HG03280 (cell line): Measurements from ENCODE around the gene EFCC1.

Experiments
- ATAC-seq: cut with Tn5 transposase; IDR thresholded peaks from one replicate; pipeline ENCODE4 v1.9.1; 2021; ENCODE audit warnings: mild to moderate bottlenecking, moderate library complexity; ENCODE audit not compliant: unreplicated experiment

EFCC1 gene

DNA sequence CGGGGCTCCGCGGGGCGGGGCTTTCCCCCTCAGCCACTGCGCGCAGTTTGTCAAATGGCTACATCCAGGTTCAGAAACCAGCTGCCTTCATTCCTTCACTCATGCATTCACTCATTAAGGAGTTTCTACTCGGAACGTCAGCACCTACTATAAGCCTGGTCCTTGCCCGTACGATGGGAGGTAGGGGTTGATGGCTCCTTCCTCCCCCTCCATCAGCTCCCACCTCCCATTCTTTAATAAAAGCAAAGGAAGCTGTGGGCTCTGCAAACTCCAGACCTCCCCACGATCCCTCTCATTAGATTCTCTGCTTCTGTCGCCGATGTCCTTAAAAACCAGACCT, 7.0 kb upstream of the EFCC1 start:
- ATAC-seq, result no peak

DNA sequence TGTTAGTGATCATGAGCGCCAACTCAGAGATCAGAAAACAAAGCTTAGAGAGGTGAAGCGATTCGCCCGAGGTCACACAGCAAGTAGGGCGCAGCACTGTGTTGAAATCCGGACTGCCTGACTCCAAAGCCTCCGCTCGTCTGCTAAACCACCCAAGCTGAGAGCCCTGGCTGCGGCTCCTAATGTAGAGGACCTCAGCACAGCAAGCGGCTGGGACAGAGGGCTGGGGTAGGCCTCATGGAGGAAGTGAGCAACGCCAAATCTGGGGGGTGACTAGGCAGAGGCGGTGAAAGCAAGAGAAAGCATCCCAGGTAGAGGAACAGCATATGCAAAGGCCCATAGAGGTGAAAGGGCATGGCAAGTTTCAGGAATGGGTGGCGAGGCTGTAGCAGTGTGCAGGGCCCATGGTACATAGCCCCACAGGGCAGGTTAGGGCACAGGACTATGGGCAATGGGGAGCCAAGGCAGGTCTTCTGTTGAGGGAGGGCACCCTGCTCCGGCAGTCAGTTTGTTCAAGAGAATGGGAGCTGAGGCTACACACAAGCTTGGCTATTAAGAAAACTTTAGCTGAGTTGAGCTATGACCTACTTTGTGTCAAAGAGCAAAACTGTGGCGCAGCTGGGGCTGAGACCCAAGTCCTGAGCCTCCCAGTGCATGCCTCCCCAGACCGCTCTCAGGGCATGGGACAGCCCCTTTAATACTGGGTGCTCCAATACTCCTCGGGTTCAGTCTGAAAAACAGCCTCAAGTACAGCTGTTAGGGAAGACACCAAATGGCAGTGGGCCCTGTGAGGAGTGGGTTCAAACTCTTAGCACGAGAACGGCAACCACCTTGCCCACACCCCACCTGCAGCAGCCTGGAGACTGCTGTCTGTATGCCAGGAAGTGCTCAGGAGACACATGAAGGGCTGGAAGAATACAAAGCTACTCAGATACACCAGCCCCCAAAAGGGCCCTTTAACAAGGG, 6.2 kb upstream of the EFCC1 start:
- ATAC-seq, result no peak

DNA sequence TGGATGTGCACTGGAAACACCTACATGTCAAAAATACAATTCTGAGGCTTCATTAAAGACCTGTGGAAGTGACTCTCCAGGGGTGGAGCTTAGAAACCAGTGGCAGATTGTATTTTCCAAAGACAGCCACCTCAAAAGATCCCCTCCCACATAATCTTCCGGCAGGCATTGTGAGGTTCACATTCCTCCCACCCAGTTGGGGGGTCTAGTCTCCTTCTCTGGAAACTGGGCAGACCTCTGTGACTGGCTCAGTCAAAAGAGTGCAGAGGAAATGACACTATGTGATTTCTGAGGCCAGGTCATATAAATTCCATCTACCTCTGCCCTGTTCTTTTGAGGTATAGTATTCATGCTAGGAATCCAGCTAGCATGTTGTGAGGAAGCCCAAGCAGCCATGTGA, 5.4 kb upstream of the EFCC1 start:
- ATAC-seq, result no peak

DNA sequence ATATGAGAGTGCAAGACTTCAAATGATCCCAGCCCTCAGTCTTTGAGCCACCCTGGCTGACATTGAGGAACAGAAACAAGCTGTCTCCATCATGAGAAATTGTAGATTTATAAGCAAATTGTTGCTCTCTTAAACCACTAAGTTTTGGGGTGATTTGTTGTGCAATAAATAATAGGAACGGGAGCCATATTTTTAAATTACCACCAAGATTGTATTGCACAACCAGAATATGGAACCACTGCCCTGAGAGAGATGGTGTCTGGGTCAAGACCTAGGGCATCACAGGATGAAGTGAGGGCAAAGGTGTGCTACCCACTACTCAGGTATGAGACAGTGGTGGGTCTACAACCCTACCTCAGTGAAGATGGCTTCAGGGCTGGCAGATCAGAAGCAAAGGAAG, 4.9 kb upstream of the EFCC1 start:
- ATAC-seq, result no peak

DNA sequence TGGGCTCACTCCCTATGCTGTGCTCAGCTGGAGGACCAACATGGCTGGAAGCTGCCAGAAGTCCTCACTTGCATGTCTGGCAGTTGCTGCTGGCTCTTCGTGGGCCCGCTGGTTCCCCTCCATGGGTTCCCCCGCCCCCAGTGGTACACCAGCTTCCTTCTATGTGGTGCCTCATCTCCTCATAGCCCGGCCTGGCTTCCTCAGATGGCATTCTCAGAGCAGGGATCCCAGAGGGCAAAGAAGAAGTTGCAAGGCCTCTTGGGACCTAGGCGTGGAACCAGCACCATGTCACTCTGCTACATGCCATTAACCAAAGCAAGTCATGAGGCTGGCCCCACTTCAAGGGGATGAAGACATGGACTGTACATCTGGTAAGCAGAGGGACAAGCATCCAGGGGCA, 4.4 kb upstream of the EFCC1 start:
- ATAC-seq, result no peak

DNA sequence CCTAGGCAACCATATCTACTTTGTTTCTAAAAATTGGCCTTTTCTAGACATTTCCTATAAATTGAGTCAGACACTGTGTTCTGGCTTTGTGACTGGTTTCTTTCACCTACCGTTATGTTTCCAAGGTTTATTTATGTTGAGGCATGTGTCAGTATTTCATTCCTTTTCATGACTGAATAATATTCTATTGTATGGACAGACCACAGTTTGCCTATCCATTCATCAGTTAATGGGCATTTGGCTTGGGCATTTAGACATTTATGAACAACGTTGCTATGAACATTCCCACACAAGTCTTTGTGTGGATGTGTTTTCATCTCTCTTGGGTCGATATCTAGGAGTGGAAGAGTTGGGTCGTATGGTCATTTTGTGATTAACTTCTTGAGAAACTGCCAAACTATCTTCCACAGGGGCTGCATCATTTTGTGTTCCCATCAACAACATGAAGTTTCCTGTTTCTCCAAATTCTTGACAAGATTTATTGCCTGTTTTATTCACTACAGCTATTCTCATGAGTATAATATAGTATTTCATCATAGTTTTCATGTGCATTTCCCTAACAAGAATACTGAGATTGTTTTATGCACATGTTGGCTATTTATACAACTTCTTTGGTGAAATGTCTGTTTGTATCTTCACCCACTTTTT, 3.5 kb upstream of the EFCC1 start:
- ATAC-seq, result no peak

DNA sequence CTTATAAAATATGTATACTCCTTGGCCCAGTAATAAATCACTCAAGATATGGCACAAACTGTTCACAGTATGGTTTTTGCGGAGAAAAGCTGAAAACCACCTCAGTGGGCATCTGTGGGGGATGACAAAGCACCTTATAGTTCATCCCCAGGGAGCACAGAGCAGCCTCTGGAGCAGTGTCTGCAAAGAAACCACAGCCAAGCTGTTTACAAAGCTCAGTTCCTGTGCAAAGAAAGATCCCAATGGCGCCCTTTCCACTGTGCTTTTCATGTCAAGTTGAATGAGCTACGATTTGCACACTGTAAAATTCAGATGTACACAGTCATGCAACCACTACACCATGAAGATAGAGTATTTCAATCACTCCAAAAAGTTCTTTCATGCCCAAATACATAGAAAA, 2.5 kb upstream of the EFCC1 start:
- ATAC-seq, result no peak

DNA sequence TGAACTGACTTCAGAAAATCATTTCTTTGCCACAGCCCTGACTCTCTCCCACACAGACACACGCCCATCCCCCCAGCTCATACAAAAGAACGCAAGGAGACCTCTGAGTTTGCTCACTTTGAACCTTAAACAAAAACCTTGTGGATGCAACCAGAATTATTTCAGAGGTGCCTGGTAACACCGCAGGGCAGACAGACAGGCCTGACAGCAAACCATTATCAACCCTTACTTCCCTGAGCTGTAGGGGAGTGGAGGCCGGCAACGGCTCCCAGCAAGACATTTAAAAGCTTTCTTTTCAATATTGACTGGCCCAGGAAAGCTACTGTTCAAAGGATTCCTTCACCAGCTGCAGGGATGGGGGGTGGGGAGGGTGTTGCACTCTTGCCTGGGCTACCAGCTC, 2.0 kb upstream of the EFCC1 start:
- ATAC-seq, result no peak

DNA sequence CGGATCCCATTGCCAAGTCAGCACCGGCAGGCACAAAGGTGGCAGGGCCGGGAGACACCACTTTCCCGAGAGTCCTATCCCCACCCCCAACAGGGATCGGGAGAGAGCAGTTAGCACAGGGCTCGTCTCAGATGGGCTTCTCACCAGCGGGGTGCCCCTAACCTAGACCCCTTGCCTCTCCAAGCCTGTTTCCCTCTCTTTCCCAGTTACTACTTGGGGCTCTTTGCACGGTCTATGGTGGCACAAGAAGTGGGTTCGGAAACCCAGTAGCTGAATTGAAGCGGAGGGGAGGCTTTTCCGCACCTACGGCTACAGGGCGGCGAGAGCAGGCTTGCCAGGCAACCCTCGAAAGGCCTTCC, 383 bp upstream of the EFCC1 start:
- no peak for ATAC-seq

DNA sequence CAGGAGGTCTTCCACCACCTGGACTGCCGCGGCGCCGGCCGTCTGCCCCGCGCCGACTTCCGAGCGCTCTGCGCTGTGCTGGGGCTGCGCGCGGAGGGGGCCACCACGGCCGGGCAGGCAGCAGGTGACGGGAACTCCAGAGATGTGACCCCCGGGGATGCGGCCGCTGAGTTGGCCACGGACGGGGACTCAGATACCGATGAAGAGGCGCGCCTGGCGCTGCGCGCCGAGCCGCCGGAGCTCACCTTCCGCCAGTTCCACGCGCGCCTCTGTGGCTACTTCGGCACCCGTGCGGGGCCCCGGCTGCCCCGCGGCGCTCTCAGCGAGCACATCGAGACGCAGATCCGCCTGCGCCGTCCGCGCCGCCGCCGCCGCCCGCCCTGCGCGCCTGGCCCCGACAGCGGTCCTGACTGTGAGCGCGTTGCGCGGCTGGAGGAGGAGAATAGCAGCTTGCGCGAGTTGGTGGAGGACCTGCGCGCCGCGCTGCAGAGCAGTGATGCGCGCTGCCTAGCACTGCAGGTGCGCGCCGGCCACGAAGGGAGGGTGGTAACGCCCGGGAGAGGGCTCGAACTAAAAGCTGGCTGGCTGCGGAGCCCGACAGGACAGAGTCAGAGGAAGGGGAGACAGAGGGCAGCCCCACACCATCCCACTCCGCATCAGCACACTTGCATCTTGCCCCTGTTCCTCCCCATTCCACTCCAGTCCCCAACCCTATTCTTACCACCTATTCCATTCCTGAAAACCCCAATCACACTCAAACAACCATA, 885 bp downstream of the EFCC1 start:
- ATAC-seq, result no peak

DNA sequence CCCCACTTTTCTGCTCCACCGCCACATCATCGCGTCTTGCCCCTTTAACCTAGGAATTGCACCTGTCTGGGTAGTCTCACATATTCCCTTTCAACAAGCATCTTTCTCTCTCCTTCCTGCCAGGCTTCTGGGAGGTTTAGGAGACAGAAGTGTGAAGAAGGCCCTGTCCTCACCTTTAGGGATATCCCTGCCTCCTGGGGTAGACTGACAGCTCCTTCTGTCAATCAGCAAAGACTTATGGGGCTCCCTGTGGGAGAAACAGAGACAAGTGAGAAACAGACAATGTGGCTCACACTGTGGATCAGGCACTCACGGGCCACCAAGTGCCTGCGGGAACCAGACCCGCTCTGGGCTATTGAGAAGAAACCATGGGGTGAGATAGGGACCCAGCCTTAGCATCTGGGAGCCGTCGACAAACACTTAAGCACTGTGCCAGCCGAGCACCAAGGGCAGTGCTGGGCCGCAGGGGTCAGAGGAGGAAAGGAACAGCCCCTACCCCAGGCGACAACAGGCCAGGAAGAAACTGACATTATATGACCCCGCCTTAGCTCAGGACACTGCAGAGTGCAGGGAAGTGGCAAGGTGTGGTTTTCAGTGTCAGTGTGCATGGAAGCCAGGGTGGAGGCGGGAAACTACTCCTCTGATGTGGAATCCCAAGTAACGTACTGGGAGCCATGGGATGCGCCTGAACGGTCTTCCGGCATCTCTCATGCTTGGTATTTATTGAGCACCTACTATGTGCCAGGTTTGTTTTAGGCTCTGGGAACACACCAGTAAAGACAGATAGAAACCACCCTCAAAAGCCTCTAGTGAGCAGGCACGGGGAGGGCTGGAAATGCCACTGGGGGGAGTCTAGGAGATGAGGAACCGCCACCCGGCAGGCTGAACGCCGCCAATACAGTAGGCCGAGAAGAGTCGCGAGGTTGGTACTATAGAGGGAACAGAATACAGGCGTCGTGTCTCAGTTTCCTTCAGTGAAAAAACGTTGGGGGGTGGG, 1.8 kb downstream of the EFCC1 start:
- no peak for ATAC-seq

DNA sequence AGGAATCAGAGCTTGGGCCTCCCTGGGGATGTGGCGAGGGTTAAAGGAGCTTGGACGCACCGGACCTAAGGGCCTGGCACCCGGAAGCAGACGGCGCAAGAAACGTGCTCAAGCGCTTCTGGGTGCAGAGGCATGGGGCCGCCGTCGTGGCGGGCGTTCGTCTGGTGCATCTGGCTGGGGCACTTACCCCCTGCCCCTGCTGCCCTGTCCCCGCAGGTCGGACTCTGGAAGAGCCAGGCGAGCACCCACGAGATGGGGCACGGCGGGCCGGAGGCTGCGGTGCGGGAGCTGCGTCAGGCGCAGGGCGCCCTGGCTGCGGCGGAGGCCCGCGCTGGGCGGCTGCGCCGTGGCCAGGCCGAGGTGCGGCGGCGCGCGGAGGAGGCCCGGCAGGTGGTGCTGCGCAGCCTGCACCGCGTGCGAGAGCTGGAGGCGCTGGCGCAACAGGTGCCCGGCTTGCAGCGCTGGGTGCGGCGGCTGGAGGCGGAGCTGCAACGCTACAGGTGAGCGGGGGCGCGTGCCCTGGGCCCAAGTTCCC, 2.5 kb downstream of the EFCC1 start:
- no peak for ATAC-seq

DNA sequence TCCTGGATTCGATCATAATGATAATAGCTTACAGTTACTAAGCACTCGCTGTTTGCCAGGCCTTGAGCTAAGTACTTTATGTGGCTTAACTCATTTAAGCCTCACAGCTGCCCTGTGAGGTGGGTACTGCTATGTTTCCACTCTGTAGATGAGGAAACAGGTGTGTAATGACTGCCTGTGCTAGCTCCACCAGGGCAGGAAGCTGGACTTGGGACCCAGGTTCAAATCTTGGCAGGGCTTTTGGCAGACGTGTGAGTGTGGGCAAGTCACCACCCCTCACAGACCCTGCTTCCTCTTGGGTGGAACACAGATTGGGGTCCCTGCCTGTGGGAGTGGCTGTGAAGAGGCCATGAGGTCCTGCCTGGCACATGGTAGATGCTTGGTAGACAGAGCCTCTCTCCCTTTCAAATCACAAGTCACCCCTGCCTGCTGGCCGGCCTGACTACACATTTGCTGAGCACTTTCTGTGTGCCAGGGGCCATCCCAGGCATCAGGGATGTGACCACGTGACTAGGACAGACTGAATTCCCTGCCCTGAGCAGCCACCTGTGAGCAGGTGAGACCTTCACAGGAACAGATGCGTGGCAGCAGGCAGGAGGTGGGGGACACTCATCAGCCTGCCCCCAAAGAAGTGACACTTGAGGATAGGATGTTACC, 3.7 kb downstream of the EFCC1 start:
- no peak for ATAC-seq

DNA sequence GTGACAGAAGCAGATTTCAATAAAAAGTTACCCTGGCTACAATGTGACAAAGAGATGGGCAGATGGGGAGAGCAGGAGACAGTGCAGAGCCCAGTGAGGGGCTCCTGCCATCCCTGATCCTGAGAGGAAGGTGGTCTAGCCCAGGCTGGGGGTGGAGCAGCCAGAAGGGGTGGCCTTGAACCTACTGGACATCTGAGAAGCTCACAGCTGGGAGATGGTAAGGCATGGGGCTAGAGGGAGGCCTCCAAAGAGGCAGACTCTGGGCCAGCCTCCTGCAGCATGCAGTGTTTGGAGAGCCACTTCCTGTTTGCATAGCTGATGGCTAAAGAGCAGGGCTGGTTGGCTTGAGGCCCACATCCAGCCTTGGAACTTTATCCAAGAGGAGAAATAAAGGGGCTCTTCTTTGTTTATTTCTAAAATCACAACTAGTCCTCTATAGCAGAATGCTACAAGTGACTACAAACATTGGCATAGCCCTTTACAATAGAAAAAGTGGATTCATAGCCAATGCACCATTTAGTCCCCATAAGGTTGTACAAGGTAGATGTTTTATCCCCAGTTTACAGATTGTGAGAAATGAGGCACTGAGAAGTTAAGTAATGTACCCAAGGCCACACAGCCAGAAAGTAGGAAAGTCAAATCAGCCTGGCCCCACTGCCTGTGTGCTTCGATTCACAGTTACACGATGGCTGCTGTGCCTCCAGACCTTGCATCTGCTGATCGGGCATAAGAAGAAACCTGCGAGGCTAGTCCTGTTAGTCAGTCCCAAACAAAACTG, 4.6 kb downstream of the EFCC1 start:
- ATAC-seq, result no peak

DNA sequence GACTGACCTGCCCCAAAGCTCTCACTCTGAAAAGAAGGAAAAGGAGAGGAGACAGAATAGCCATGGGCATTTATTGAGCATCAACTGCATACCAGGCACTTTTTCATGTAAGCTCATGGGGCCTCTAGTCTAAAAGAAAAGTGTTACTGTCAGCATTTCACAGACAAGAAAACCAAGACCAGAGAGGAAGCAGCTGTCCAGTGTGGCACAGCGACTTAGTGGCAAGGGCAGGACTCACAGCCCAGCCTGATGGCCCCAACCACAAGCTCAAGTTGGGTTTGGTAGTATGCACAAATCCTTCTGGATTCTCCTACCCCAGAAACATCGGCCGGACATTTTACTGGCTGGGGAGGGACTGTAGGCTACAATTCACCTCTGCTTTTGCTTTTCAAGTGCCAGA, 5.8 kb downstream of the EFCC1 start:
- no peak for ATAC-seq

DNA sequence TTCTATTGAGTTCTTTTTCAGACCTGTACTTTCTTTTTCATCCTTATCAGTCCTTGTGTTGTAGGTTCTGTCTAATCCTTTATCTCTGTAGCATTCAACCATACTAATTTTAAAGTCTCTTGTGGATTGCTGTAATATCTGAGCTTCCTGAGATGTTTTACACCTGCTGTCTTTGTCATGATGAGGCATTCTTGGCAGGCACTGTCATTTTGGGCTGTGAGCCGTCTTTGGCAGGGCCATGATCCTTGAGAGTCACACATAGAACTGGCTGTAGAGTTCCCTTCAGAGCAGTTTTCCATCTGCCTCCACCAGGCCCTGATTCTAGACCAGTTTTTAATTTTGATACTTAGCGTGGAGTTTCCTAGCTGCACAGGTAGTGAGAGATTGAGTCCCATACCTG, 6.7 kb downstream of the EFCC1 start:
- no peak for ATAC-seq

DNA sequence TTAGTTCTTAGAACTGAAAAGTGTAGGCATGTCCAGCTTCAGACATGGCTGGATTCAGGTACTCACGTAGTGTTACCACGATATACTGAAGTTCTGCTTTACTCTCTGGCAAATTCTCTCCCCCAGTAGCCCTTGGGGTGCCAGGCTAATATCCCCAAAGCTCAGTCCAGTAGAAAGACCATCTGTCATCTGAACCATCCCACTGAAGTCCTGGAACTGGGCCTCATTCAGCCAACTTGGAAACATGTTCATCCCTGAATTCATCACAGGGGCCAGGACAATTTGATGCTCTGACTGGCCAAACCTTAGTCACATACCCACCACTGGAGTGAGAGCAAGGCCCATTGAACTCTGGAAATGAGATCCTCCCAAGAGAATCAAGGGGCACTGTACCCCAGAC, 8.2 kb downstream of the EFCC1 start:
- no peak for ATAC-seq

DNA sequence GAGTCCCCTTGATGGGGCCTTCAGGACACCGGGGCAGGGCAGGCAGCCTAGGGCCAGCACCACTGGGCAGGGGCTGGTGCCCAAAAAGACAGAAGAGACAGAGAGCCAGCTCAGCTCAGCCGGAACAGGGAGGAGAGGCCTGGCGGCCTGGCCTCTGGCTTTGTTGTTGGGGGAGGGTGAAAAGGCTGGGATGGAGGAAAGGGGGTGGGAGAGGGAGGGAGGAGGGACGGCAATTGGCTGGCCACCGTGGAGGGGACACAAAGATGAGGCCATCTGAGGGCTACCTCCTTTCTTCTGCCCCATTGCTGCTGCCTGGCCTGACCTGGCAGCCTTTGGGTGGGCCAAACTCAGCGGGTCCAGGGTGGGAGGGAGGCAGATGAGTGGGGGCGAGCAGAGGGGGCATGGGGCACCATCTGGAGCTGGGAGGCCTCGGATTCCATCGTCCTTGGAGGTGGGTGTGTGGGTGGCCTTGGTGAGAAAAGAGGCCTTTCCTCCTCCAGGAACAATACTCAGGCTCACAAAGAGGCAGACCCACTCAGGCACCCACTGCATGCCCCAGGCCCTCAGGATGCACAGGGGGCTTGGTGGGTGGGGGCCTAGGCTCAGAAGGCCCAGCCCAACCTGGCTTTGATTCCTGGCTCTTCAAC, 9.3 kb downstream of the EFCC1 start:
- ATAC-seq, result no peak

DNA sequence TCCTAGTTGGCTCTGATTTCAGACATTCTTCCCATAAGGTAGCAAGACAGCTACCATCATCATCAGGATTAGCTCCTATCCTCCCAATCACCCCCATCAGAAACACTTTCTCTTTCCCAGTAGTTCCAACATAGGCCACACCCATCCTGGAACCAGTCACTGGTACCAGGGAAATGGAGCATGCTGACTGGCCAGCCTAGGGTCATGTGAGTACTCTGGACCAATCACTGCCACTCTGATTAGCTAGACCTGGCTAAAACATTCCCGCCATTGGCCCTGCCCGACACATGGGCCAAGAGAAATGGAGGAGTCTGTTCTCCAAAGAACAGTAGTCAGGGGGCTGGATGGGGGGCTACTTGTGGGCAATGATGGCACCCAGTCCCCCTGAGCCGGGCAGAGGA, 12.4 kb downstream of the EFCC1 start:
- ATAC-seq, result no peak
